Ishikawa (cell line): Measurements from ENCODE around the gene NHS.

ENCODE experiments used
- CEBPB ChIP-seq: IDR thresholded peaks from 2 replicates; pipeline ENCODE4 v1.6.1; 2012
- EP300 ChIP-seq: IDR thresholded peaks from 2 replicates; pipeline ENCODE4 v1.6.1; 2012; ENCODE audit warnings: borderline replicate concordance
- FOXM1 ChIP-seq: IDR thresholded peaks from 2 replicates; pipeline ENCODE4 v1.6.1; 2012; ENCODE audit warnings: low read depth, borderline replicate concordance

GRCh38 chrX:17591741-17592110, 216.7 kb downstream of the NHS start:
- TF ChIP-seq EP300: no peak
- no peak for TF ChIP-seq CEBPB
- no peak for TF ChIP-seq FOXM1
